DOHH2 (cell line): Measurements from ENCODE around the gene SLC2A6.

ENCODE experiments used
- H3F3A ChIP-seq: fragments of 200-600 bp; sonication (generic), shearing (Covaris generic); 2 replicates; pipeline ENCODE4 v1.6.0; 2016; ENCODE audit warnings: antibody characterized with exemption, mild to moderate bottlenecking; ENCODE audit not compliant: control insufficient read depth, insufficient read depth
- H3K27ac ChIP-seq: fragments of 200-600 bp; sonication (generic); 2 replicates; pipeline ENCODE4 v1.5.1; 2014; ENCODE audit warnings: low read depth, mild to moderate bottlenecking, low read length, moderate library complexity
- H3K27me3 ChIP-seq: fragments of 200-600 bp; sonication (generic); 2 replicates; pipeline ENCODE4 v1.6.1; 2014; ENCODE audit warnings: mild to moderate bottlenecking, low read length, mixed read lengths; ENCODE audit not compliant: control insufficient read depth
- H3K36me3 ChIP-seq: fragments of 200-600 bp; sonication (generic); 2 replicates; pipeline ENCODE4 v1.6.1; 2014; ENCODE audit warnings: mild to moderate bottlenecking, low read length, moderate library complexity, mixed read lengths; ENCODE audit not compliant: control insufficient read depth
- H3K4me1 ChIP-seq: fragments of 200-600 bp; sonication (generic); 2 replicates; pipeline ENCODE4 v1.6.1; 2014; ENCODE audit warnings: mild to moderate bottlenecking, low read length, mixed read lengths; ENCODE audit not compliant: control insufficient read depth
- H3K4me2 ChIP-seq: fragments of 200-600 bp; sonication (generic); 2 replicates; pipeline ENCODE4 v1.6.0; 2014; ENCODE audit warnings: mild to moderate bottlenecking, low read length, moderate library complexity
- H3K4me3 ChIP-seq: fragments of 200-600 bp; sonication (generic); 2 replicates; pipeline ENCODE4 v1.5.1; 2014; ENCODE audit warnings: mild to moderate bottlenecking, low read length, mixed read lengths
- H3K79me2 ChIP-seq: fragments of 200-600 bp; sonication (generic); 2 replicates; pipeline ENCODE4 v1.6.1; 2014; ENCODE audit warnings: mild to moderate bottlenecking, low read length, mixed read lengths; ENCODE audit not compliant: control insufficient read depth
- H3K9me2 ChIP-seq: fragments of 200-600 bp; sonication (generic); replicated peaks from 2 replicates; pipeline ENCODE4 v1.6.1; 2014; ENCODE audit warnings: mild to moderate bottlenecking, low read length, mixed read lengths; ENCODE audit not compliant: control insufficient read depth
- H3K9me3 ChIP-seq: fragments of 200-600 bp; sonication (generic); 2 replicates; pipeline ENCODE4 v1.6.1; 2014; ENCODE audit warnings: antibody characterized with exemption, low read length, mixed read lengths; ENCODE audit not compliant: control insufficient read depth, insufficient read depth
- H4K20me1 ChIP-seq: fragments of 200-600 bp; sonication (generic); 2 replicates; pipeline ENCODE4 v1.6.0; 2014; ENCODE audit warnings: low read depth, mild to moderate bottlenecking, antibody characterized with exemption, low read length, moderate library complexity; ENCODE audit not compliant: control insufficient read depth, insufficient read depth
- EZH2phosphoT487 ChIP-seq: fragments of 200-600 bp; sonication (generic); IDR thresholded peaks from 2 replicates; pipeline ENCODE4 v1.6.1; 2017; ENCODE audit warnings: borderline replicate concordance, mild to moderate bottlenecking, antibody characterized with exemption, low read length, moderate library complexity, mixed read lengths
- TF ChIP-seq, protein P1 (sequence below): fragments of 200-600 bp; sonication (generic); IDR thresholded peaks from one replicate; pipeline ENCODE4 v1.5.1; 2014; ENCODE audit warnings: antibody characterized with exemption, mild to moderate bottlenecking, low read depth, low read length; ENCODE audit not compliant: poor library complexity, severe bottlenecking

The SLC2A6 gene

GRCh38 chr9:133478851-133479711 lies at the start of gene SLC2A6:
Gene SLC2A6, minus strand, starts transcription at chr9:133479099. Its CDS starts 40 bp downstream, at chr9:133479059.
- no peak for TF ChIP-seq EZH2phosphoT487
- TF ChIP-seq, protein P1, sequence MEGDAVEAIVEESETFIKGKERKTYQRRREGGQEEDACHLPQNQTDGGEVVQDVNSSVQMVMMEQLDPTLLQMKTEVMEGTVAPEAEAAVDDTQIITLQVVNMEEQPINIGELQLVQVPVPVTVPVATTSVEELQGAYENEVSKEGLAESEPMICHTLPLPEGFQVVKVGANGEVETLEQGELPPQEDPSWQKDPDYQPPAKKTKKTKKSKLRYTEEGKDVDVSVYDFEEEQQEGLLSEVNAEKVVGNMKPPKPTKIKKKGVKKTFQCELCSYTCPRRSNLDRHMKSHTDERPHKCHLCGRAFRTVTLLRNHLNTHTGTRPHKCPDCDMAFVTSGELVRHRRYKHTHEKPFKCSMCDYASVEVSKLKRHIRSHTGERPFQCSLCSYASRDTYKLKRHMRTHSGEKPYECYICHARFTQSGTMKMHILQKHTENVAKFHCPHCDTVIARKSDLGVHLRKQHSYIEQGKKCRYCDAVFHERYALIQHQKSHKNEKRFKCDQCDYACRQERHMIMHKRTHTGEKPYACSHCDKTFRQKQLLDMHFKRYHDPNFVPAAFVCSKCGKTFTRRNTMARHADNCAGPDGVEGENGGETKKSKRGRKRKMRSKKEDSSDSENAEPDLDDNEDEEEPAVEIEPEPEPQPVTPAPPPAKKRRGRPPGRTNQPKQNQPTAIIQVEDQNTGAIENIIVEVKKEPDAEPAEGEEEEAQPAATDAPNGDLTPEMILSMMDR, result no peak

GRCh38 chr9:133528001-133528875 lies 49.3 kb upstream of the SLC2A6 start:
- no peaks in the 10 kb centered on the region for H3K36me3 ChIP-seq
- H3K4me1 ChIP-seq, result peaks cover 6% of the 10 kb centered on the region
- no peaks in the 10 kb centered on the region for H3F3A ChIP-seq
- no peaks in the 10 kb centered on the region for H3K9me2 ChIP-seq
- no peaks in the 10 kb centered on the region for H4K20me1 ChIP-seq
- no peaks in the 10 kb centered on the region for H3K79me2 ChIP-seq
- TF ChIP-seq, protein P1, result no peak
- no peak for TF ChIP-seq EZH2phosphoT487
- no peak overlapping the region for H3K27ac ChIP-seq
- no peak overlapping the region for H3K4me2 ChIP-seq
- H3K4me3 ChIP-seq, result no peak overlapping the region
- no peaks in the 10 kb centered on the region for H3K9me3 ChIP-seq
- peaks cover 1% of the 10 kb centered on the region for H3K27me3 ChIP-seq

More at GRCh38 chr9:133478851-133479711, at the start of gene SLC2A6:
- Histone ChIP-seq H3K9me3 (no peaks in the 10 kb centered on the region), H3K27me3 (no peaks in the 10 kb centered on the region; the same call in 1 of the 2 replicates), H3K4me3 (peak within 1 kb of the TSS; percentile 94), H3K4me1 (peaks cover 26% of the 10 kb centered on the region), H3K36me3 (peaks cover 43% of the 10 kb centered on the region), H3K9me2 (no peaks in the 10 kb centered on the region), H3K27ac (peak within 1 kb of the TSS; percentile 80), H3F3A (peaks cover 4% of the 10 kb centered on the region), H3K79me2 (peaks cover 31% of the 10 kb centered on the region), H4K20me1 (peaks cover 14% of the 10 kb centered on the region; the same call in 1 of the 2 replicates), H3K4me2 (peak within 1 kb of the TSS; percentile 97)

DNA sequence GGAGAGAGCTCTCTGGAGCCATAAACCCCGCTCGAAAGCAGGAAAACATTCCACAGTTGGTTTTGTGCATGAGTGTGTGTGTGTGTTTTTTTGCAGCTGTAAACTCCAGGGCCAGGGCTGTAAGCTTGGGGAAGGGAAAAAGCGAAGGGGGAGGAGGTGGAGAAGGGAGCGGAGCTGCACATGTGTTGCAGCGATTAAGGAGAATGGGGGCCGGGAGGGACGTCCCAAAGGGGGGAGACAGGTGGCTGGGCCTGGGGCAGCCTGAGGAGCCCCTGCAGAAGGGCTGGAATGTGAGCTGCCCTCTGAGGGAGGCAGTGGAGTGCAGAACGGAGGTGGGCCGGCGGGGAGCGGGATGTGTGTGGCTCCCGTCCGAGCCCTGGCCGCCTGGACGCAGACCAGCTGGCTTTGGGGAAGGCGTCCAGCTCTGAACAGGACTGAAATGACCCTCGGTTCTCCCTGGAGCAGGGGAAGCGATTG lies 48.6 kb upstream of the SLC2A6 start:
- Histone ChIP-seq H3K36me3 (no peaks in the 10 kb centered on the region), H3K9me3 (no peaks in the 10 kb centered on the region), H3K27me3 (peaks cover 3% of the 10 kb centered on the region), H4K20me1 (no peaks in the 10 kb centered on the region), H3K9me2 (no peaks in the 10 kb centered on the region), H3K4me1 (no peaks in the 10 kb centered on the region), H3K4me3 (no peak overlapping the region), H3F3A (no peaks in the 10 kb centered on the region), H3K79me2 (no peaks in the 10 kb centered on the region), H3K27ac (no peak overlapping the region), H3K4me2 (no peak overlapping the region)
- no peak for TF ChIP-seq EZH2phosphoT487
- TF ChIP-seq, protein P1, result no peak
